Measurements from ENCODE around the gene IFNL3. TPM values are rescaled to one million over a fixed set of nuclear protein-coding genes. Genes with fewer than 3 reads are reported as not detected.
"Not testable (repeated sequence)": the region's sequence is repeated elsewhere in the genome, so short reads cannot be mapped to it uniquely, and the experiment has no call there.

The IFNL3 gene
- total RNA-seq, 4 donors from 2014 or later: not detected

DNA sequence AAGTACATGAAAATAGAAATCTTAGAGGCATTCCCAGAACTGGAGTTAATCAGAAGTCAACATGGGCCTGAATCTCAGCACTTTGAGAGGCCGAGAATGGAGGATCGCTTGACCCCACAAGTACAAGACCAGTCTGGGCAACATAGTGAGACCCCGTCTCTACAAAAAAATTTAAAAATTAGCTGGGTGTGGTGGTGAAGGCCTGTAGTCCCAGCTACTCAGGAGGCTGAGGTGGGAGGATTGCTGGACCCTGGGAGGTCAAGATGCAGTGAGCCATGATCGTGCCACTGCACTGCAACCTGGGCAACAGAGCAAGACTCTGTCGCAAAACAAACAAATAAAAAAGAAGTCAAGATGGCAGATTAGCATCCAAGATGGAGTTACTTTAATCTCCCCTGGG, 31.9 kb upstream of the IFNL3 start:
- no peaks in the 10 kb centered on the region for H3K9me3 ChIP-seq
- no peak overlapping the region for H3K4me3 ChIP-seq (replicated peaks in 1 of 3)
- H3K27ac ChIP-seq: no peak overlapping the region
- no peaks in the 10 kb centered on the region for H3K27me3 ChIP-seq
- 89 to 93% methylated on average over 5 of the region's 5 CpGs for WGBS, 2 donors
- DNase-seq: no peak
- intact Hi-C loops (cut with DNase I): no loop called here
- no peaks in the 10 kb centered on the region for H3K4me1 ChIP-seq
- TF ChIP-seq, protein P1, sequence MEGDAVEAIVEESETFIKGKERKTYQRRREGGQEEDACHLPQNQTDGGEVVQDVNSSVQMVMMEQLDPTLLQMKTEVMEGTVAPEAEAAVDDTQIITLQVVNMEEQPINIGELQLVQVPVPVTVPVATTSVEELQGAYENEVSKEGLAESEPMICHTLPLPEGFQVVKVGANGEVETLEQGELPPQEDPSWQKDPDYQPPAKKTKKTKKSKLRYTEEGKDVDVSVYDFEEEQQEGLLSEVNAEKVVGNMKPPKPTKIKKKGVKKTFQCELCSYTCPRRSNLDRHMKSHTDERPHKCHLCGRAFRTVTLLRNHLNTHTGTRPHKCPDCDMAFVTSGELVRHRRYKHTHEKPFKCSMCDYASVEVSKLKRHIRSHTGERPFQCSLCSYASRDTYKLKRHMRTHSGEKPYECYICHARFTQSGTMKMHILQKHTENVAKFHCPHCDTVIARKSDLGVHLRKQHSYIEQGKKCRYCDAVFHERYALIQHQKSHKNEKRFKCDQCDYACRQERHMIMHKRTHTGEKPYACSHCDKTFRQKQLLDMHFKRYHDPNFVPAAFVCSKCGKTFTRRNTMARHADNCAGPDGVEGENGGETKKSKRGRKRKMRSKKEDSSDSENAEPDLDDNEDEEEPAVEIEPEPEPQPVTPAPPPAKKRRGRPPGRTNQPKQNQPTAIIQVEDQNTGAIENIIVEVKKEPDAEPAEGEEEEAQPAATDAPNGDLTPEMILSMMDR (IDR thresholded peaks at IDR 0.05): no peak
- no peak for TF ChIP-seq POLR2A (IDR thresholded peaks at IDR 0.05)
- no peaks in the 10 kb centered on the region for H3K36me3 ChIP-seq

DNA sequence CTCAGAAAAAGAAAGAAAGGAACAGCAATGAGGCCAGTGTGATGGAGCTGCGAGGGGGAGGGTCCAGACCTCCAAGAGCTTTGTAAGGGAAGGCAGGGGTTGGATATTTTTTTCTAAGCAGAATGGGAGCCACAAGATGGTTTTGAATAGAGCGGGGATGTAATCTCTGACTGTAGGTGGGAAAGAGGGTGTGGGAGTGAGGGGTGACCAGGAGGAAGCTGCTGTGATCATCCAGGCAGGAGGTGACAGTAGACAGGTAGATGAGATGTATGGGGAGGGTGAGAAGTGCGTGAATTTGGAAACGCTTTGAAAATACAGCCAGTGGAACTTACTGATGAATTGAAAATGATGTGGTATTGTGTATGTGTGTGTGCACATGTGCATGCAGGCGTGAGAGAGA, 30.8 kb upstream of the IFNL3 start:
- Histone ChIP-seq H3K36me3 (no peaks in the 10 kb centered on the region), H3K4me3 (replicated peaks in 1 of 3) (no peak overlapping the region), H3K27ac (no peak overlapping the region), H3K9me3 (no peaks in the 10 kb centered on the region), H3K4me1 (no peaks in the 10 kb centered on the region), H3K27me3 (no peaks in the 10 kb centered on the region)
- TF ChIP-seq POLR2A (IDR thresholded peaks at IDR 0.05): no peak
- TF ChIP-seq, protein P1 (IDR thresholded peaks at IDR 0.05): no peak
- 82 to 91% methylated on average over 5 of the region's 5 CpGs for WGBS, 2 donors
- intact Hi-C loops (cut with DNase I): no loop called here
- no peak for DNase-seq

DNA sequence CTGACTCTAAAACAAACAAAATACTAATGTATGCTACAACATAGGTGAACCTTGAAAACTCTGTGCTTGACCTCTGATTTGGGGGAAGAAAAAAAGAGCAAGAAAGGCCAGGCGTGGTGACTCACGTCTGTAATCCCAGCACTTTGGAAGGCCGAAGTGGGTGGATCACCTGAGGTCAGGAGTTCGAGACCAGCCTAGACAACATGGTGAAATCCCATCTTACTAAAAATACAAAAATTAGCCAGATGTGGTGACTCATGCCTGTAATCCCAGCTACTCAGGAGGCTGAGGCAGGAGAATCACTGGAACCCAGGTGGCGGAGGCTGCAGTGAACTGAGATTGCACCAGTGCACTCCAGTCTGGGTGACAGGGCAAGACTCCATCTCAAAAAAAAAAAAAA, 29.1 kb upstream of the IFNL3 start:
- 87 to 88% methylated on average over 5 of the region's 5 CpGs for WGBS, 2 donors
- DNase-seq; H3K27me3 ChIP-seq; H3K36me3 ChIP-seq; H3K9me3 ChIP-seq; H3K4me3 ChIP-seq (replicated peaks in 1 of 3); H3K27ac ChIP-seq; H3K4me1 ChIP-seq; intact Hi-C loops (cut with DNase I): not testable (repeated sequence)

- intact Hi-C loops (cut with DNase I): no loop called here
- WGBS, 2 donors: 71 to 75% methylated on average over 9 of the region's 9 CpGs
- H3K27ac ChIP-seq: no peak overlapping the region
- peaks cover 0 to 3% of the 10 kb centered on the region in 2 donors for H3K4me1 ChIP-seq
- no peaks in the 10 kb centered on the region for H3K9me3 ChIP-seq
- TF ChIP-seq POLR2A (IDR thresholded peaks at IDR 0.05): no peak
- TF ChIP-seq, protein P1 (IDR thresholded peaks at IDR 0.05): no peak
- H3K4me3 ChIP-seq (replicated peaks in 1 of 3): no peak overlapping the region
- H3K36me3 ChIP-seq: no peaks in the 10 kb centered on the region
- peaks cover 5% of the 10 kb centered on the region for H3K27me3 ChIP-seq
- DNase-seq: no peak
These were observed 25.4 kb upstream of the IFNL3 start for GRCh38 chr19:39270036-39270871.

- Histone ChIP-seq H3K4me1 (peaks cover 0 to 12% of the 10 kb centered on the region in 2 donors), H3K27me3 (peaks cover 14% of the 10 kb centered on the region)
- H3K27ac ChIP-seq; H3K9me3 ChIP-seq; H3K4me3 ChIP-seq (replicated peaks in 1 of 3); DNase-seq; H3K36me3 ChIP-seq; intact Hi-C loops (cut with DNase I): not testable (repeated sequence)
- WGBS, 2 donors: 57 to 65% methylated on average over 7 to 10 of the region's 10 CpGs
These were observed 24.6 kb upstream of the IFNL3 start for GRCh38 chr19:39269369-39269768.

GRCh38 chr19:39268531-39269223, 23.9 kb upstream of the IFNL3 start:
- H3K9me3 ChIP-seq; intact Hi-C loops (cut with DNase I); H3K4me3 ChIP-seq (replicated peaks in 1 of 3); H3K36me3 ChIP-seq; DNase-seq; H3K27ac ChIP-seq: not testable (repeated sequence)
- Histone ChIP-seq H3K4me1 (peaks cover 0 to 17% of the 10 kb centered on the region in 2 donors), H3K27me3 (peaks cover 17% of the 10 kb centered on the region)
- 74 to 77% methylated on average over 3 to 8 of the region's 10 CpGs for WGBS, 2 donors

- Histone ChIP-seq H3K4me1 (peaks cover 0 to 17% of the 10 kb centered on the region in 2 donors), H3K27me3 (peaks cover 17% of the 10 kb centered on the region)
- intact Hi-C loops (cut with DNase I); H3K4me3 ChIP-seq (replicated peaks in 1 of 3); H3K36me3 ChIP-seq; H3K9me3 ChIP-seq; DNase-seq; H3K27ac ChIP-seq: not testable (repeated sequence)
- WGBS, 2 donors: no CpG with 5 or more reads among the region's 1 CpG
These were observed 23.3 kb upstream of the IFNL3 start, which contains the start of gene IFNL2 for GRCh38 chr19:39268085-39268484. Gene IFNL2 (plus strand): TSS chr19:39268396. CDS start chr19:39268569, 173 bp downstream.
